ENCODE measurements around the gene AGAP1.

GRCh38 chr2:235505181-235505741 lies 11.4 kb downstream of the AGAP1 start:
- TF ChIP-seq POLR2A (IDR thresholded peaks at IDR 0.05) = no peak
- TF ChIP-seq CTCF (IDR thresholded peaks at IDR 0.05) = no peak
